Iris pigment epithelial cell (primary cell): ENCODE data around the gene GRID1.
"Not testable (repeated sequence)": the region's sequence is repeated elsewhere in the genome, so short reads cannot be mapped to it uniquely, and the experiment has no call there.

ENCODE experiments used
- DNase-seq: peaks from one replicate; pipeline ENCODE4 v3.0.0-alpha.2; 2011; ENCODE audit warnings: low read depth

GRID1 gene

DNA sequence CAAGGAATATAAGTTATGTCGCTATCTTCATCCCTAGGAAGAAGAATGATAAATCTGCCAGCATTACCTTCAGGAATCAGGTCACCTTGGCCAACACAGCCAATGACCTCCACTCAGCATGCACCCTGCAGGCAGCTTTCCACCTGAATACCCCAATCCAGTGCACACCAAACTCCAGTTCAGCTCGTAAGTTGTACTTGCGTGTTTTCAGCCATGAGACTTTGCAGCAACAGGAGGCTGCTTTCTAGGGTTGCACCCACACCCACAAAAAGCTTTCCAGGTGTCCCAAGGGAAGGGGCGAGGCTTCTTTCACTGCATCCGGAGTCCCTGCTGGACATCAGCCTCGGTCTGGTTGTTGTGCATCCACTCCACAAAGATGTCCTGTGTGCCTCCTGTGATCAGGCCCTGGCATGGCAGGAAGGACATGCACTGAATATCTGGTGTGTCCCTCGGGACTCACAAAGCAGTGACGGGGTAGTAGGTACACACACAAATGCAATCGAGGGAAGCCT lies 282.9 kb downstream of the GRID1 start:
- no peak for DNase-seq

DNA sequence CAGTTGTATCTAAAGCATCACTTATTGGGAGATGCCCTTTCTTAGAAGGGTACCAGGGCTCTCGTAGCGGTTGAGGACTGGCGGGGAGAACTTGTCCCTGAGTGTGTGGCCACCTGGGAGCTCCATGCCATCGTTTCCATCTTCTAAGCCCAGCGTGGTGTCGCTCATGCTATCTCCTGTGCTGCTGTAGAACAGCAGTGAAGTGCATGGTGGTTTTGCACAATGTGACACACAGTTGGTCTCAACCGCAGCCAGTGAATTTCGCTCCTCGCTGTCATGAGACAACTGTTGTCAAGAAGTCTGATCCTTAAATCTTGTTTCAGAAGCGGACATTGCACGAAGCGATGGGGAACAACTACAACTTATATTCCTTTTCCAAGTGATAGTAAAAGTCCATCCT lies 283.4 kb downstream of the GRID1 start:
- no peak for DNase-seq

DNA sequence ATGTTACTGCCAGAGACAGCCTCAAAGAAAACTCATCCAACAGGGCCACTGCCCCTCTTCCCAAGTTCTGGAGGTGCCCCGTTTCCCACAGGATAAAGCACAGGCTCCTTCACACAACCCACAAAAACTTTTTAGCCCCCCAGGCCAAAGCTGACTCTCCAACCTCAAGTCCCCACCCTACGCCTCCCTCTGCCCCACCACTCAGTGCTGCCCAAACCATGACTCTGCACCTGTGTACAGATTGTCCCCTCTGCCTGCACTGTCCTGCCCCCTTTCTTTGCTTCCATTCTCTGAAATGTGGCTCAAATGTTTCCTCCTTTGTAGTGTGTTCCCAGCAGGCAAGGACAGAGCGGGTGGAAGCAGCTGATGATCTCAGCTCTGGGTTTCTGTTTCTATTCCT lies 284.0 kb downstream of the GRID1 start:
- DNase-seq = no peak

DNA sequence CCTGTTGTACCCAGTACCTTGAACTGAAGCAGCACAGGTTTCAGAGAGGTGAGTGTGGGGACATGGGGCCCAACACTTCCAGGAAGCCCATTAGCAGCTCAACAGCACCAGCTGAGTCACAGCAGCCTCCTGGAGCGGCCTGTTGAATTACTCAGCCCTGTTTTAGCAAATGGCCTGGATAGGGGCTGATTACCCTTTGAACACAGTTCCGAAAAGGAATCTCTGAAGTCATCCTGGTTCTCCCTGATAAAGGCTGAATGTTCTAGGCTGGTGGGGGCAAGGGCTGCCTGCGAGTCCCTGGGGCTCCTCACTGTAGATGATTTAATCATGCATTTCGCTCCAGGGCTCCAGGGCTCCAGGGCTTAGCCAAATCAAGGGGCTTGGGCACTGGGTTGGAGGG lies 287.5 kb downstream of the GRID1 start:
- no peak for DNase-seq

DNA sequence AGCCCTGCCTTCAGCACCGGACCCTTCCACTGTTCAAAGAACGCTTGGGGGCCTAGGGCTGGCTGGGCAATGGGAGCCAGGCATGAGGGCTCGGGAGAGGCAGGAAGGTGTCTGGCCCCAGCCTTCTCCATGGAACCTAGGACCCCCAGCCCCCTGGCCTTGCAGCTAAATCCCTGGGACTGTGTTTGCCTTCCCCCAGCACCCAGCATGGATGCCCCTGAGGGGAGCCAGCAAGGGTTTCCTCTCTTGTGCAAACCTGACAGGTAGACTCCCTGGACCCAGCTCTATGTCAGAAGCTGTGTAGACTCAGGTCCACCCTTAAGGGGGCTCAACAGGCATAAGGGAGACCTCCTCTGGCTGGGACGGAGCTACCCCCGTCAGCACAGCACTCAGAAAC lies 288.0 kb downstream of the GRID1 start:
- DNase-seq = no peak

DNA sequence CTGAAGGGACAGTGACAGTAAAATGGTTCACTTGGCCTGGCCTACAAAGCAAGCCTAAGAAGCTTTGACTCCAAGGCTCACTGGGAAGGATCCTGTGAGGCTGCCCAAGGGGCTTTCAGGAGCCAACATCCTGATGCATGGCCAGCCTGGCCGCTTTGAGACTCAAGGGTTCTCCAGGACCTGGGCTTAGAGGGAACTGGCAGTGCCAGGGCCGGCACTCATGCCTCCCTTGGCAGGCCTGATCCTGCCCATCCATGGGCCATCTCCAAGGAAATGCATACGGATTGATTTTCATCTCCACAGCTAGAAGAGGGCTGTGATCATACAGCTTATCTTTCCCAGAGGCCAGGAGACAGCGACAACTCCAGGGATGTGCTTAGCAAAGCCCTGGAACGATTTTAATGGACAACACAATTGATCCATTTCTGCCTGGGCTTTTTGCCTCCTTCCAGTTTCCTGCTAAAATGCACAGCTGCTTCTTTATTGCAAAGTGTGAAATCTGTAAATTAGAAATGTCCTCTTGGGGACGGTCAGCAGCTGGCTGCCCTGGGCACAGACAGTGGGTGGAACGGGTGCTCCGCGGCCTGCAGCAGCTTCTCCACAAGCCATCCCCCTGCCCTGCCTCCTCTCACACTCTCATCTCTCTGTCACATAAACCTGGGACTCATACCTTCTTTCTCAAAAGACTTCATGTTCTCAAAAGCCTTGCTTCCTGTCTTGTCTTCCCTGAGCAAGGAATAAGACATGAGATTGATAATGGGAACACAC lies 288.5 kb downstream of the GRID1 start:
- DNase-seq = no peak

DNA sequence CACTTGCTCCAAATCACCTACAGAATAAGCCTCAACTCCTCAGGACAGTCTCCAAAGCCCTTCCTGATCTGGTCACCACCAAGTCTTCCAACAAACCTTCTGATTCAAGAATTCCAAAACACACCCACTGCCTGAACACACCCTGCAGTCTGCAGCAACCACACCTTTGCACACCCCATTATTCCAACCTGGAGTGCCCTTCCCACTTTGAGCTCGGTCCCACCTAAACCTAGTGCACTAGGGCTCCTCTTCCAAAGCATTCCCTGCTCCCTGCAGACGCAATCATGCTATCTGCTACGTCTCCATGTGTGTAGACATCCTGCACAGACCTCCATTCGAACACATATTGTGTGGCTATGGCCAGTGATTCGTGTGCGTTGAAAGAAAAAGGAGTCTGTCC lies 289.3 kb downstream of the GRID1 start:
- DNase-seq = no peak

DNA sequence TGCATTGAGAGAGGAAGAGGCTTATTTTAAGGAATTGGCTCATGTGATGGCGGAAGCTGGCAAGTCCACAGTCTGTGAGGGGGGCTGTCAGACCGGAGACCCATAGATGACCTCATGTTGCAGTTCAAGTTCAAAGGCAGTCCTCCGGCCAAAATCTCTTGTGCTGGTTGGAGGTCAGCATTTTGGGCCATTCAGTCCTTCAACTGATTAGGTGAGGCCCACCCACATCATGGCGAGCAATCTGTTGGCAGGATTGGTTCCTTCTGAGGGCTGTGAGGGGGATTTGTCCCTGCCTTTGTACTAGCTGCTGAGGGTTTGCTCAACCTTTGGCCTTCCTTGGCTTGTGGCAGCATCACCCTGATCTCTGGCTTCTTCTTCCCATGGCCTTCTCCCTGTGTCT lies 290.1 kb downstream of the GRID1 start:
- DNase-seq = not testable (repeated sequence)

DNA sequence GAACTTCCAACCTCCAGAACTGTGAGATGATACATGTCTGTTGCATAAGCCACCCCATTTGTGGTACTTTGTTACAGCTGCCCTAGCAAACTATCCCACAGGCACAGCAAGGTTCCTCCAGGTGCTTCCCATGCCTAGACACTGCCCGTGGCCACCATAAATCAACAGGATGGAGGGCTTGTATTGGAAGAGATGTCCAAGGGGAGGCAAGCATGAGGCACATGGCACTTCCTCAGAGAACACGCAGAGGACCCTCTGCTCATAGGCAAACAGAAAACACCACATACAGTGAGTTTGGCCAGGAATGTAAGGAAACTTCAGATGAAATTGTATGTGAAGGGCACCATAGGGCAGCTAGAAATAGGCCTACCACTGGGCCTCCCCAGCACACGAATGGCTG lies 291.1 kb downstream of the GRID1 start:
- no peak for DNase-seq

DNA sequence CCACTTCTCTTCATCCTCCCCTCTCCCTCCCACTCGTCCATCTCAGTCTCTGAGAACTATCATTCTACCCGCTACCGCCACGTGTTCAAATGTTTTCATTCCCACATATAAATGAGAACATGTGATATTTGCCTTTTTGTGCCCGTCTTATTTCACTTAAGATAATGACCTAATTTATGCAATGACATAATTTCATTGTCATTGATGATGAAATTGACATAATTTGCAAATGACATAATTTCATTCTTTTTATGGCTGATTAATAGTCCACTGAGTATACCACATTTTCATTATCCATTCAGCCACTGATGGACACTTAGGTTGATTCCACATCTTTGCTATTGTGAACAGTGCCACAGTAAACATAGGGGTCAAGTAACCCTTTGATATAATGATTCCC lies 292.3 kb downstream of the GRID1 start:
- no peak for DNase-seq

DNA sequence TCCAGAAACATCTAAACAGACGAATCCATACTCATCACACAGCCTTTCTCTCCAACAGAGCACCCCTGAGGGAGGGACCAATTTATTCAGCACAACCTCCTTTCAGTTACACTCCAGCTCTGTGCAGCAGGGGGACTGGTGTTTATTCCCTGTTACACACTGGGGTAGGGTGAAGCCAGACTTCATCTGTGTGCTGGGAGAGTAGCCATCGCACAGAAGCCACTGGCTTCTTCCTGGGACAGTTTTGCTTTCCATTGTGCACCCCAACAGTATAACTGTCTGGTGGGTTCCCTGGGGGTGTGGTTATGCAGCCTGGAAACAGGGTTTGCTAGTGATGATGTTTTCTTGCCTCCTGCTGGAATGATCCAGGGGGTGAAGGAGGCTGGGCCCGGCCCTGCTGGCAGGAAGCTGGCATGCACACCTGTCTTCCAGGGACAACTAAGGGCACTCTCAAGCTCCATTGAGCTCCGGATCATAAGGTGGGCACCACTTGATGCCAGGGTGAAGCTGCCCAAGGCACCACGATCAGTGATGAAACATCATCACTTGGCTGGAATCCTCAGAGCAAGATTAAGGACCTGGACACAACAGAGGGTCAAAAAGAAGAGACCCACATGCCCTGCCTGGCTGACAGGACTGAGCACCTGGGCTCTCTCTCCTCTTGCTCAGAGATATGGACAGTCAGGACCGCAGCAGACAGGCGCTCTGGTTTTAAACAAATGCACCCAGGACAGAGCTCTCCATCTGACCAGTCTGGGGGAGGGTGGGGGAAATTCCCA lies 293.2 kb downstream of the GRID1 start:
- no peak for DNase-seq

DNA sequence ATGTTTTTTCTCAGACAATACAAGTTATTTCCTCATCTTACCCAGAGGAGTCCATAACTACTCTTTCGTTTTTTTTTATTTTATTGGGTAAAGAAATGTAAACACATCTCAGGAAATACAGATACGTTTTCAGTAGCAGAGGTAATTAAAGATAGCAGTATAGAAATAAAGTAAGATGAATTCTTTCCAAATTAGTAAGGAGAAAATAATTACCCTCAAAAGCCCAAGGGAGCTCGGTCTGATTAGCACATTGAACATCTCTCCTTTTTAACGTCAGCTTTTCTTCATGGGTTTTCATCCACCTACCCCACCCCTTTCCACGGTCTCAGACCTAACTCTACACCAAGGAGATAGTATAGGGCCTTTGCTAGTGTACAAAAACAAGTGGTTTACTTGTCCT lies 294.2 kb downstream of the GRID1 start:
- no peak for DNase-seq

DNA sequence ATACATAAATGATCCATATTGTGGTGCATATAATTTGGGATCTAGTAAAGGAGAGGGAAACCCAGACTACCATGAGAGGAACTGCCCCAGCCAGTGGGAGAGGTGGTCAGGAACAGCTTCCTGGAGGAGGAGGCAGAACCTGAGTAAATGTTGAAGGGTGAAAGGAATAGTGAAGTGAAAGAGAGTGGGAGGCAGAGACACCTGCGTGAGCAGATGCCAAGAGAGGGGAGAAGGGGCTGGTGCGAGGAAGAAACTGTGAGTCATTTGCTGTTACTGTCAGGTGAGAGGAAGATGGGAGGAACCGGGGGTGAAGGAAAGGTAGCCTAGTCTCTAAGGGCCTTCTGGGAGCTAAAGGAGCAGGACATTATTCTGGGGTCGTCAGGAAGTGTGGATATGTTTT lies 294.8 kb downstream of the GRID1 start:
- DNase-seq = no peak

DNA sequence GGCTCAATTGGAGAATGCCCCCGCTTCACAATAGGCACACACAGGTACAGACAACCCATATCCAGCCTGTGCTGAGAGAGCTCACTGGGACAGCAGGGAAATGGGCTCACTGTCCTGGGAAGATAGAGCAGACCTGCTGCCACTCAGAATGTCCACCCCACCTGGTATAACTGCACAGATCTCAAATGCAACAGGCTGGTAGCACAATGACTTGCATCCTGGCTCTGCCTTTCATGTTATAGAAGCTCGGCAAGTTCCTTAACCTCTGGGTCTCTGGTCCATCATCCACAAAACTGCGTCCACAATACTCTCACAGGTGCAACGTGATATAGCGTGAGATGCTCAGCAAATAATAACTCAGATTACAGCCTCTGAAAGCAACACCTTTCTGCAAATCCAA lies 295.4 kb downstream of the GRID1 start:
- no peak for DNase-seq

DNA sequence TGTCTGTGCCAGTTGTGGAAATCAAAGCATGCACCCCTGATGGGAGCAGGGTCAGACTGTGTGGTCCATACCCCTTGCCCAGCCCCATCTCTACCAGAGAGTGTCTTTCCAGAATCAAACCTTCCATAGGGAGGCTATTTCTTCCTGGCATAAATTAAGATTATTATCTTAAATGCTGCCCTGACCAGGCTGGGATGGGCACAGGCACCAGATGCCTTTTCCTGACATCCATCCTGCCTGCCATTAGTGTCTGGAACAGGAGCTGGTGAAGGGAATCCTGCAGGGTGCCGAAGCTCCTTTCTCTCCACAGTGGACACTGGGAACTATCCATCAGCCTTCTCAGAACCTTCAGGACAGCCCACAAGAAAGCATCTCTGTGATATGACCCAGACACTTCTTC lies 296.3 kb downstream of the GRID1 start:
- no peak for DNase-seq

DNA sequence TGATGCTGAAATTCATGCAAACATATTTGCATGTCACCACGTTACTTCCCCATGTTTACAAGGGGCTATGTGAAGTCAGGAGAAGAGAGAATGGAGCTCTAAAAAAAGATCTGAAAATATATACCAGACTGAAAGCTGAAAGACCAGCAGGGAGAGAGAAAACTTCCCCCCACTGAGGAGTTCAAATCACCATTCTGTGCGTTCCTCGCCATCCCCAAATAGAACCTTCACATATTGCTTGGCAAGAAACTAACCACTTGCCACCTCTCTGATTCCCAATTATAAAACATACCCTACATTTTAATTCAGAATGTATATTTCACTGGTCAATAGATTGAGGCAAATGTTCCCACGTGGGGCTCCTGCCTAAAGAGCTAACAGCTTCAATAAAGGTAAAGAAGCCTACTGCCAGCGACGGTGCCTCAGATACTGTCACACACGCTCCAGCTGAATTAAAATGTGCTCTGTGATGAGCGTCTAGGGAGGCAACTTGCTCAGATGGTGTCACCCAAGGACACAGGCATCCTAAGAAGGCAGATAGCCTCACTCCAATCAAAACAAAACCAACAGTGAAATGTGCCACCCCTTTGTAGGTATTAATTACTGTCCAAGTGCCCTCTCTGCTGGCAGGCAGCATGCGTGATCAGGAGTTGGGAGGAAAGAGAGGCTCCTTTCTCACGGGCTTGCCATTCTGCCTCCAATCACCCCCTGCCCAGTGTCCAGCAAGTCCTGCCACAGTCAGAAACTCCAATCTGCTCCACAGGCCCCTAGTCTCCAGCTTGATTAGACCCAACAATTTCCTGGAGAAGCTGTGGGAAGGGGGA lies 298.2 kb downstream of the GRID1 start:
- no peak for DNase-seq

DNA sequence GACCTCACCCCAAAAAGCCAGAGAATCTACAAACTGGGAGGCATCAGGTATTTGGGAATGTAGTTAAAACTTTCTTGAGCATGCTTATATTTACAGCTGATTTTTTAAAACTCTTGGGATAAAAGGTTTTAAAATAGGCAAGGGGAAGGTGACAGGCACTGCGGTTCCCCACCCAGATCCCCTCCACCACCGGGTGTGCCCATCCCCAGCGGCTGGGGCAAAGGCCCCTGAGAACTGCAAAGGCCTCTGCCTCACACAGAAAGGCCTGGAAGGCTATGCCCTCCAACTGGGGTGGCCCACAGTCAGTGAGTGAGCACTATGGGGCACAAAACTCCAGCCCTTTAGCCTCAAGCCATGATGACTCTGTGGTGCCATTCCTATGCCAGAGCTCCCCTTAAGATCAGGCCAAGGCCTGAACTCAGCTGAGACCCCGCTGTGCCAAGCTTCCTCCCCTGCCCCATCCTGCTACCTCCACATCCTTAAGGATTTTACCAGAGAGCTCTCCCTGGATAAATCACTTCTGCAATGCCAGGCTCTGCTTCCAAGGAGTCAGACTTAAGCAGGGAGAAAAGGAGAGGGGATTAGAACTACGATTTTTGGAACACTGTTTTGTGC lies 299.1 kb downstream of the GRID1 start:
- no peak for DNase-seq

DNA sequence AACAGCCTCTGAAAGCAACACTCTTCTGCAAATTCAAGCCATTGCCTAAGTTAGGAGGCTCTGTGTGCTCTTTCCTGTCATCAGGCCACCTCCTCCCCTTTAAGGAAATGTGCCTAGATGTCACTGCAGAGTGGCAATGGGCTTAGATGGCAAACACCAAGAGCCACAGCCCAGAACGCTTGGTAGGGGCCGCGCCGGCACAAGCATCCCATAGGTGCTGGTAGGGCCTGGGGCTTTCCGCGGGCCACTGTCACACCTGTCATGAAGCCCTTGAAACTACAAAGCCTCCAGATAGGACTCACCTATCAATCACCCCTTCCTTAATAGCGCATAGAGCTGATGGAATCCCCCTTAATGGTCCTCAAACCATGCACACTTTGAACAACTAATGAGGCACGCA lies 299.9 kb downstream of the GRID1 start:
- DNase-seq = no peak

DNA sequence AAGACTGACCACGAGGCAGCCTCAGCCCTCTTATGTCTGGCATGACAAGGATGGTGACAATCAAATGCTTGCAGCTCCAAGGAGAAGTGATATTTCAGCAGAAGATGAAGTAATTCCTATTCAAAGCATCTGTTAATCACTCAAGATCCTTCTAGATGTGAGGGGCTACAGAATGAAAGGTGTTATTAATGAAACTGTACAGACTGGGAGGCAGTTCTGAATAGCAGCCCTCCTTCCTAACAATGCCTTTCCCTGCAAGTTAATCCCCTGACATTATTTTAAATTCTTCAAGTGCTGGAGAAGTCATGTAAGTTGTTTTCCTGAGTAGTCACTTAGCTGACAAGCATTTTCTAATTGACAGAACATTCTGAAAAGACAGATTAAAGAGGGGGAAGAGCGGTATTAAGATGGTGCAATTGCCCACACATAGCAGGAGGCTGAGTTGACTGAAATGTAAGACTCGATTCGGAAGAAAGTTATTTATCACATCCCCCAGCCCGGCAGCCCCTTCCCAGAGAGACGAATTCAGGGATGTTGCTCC lies 300.8 kb downstream of the GRID1 start:
- DNase-seq = no peak

DNA sequence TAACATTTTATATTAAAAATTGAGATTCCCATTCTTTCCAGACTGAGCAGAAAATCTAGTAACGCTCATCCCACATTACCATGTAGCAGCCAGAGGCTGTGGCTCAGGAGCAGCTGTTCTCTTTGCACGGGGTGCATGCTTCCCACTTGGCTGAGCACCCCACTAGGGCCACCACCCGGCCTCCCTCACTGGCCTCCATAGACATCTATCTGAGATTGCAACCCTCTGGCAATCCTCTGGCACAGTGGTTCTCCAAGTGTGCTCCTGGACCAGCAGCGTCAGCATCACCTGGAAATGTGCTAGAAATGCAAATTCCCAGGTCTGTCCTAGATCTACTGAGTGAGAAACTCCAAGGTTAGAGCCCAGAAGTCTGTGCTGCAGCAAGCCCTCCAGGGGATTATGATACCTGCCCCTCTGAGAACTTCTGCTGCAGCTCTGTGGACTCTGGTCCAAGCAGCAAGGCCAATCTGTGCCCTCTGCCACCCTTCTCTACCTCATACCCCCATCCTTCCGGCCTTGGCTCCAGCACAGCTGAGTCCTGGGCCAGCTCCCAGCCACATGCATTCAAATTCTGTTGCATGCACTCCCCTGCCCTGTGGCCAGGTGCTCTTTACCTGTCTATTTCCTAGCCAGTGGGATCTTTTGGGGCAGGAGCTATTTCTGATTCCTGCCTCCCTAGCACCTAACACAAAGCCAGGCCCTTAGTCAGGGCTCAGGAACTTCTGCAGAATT lies 301.5 kb downstream of the GRID1 start:
- no peak for DNase-seq

DNA sequence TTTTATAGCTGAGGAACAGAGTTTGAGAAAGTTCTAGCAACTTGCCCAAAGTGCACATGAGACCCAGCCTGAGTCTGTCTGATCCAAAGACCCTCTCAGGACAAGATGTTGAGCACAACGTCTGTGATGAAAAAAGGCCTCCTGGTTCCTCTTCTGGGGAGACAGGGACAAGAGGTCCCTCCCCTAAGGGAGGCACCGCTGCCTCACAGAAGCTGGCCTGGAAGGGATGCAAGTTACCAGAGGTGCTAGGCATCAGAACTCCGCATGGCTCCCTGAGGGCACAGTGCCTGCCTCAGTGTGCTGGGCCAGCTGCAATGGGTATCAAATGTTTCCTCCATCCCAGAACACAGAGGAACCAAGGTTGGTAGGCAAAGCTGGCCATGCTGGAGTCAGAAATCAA lies 302.4 kb downstream of the GRID1 start:
- DNase-seq = no peak
